HepG2 (cell line): ENCODE measurements around the gene JUND. TPM values are rescaled to one million over a fixed set of nuclear protein-coding genes. Genes with fewer than 3 reads are reported as not detected.

Source experiments
- BCL6 ChIP-seq: IDR thresholded peaks from 2 replicates; pipeline ENCODE4 v1.6.1; 2016; ENCODE audit warnings: missing genetic modification reagents, missing compliant biosample characterization
- FOSL2 ChIP-seq: sonication (generic); formaldehyde crosslinking; IDR thresholded peaks from 2 replicates; pipeline ENCODE4 v1.4.0; 2020; ENCODE audit warnings: missing genetic modification reagents
- MIER3 ChIP-seq: IDR thresholded peaks from 2 replicates; pipeline ENCODE4 v1.6.1; 2016; ENCODE audit warnings: missing compliant biosample characterization, borderline replicate concordance
- MLXIP ChIP-seq: sonication (generic); formaldehyde crosslinking; IDR thresholded peaks from 2 replicates; pipeline ENCODE4 v1.9.0; 2021; ENCODE audit warnings: missing genetic modification reagents, borderline replicate concordance
- MTA3 ChIP-seq: sonication (generic); formaldehyde crosslinking; IDR thresholded peaks from 2 replicates; pipeline ENCODE4 v1.4.0; 2020; ENCODE audit warnings: missing genetic modification reagents
- RFX5 ChIP-seq: IDR thresholded peaks from 2 replicates; pipeline ENCODE4 v1.6.1; 2011; ENCODE audit warnings: low read depth, low read length, improper control_type of control experiment
- ZBTB3 ChIP-seq: sonication (generic); formaldehyde crosslinking; IDR thresholded peaks from 2 replicates; pipeline ENCODE4 v1.4.0; 2020; ENCODE audit warnings: low read depth, mild to moderate bottlenecking, moderate library complexity, missing genetic modification reagents, borderline replicate concordance
- ZFX ChIP-seq: sonication (generic); formaldehyde crosslinking; IDR thresholded peaks from 2 replicates; pipeline ENCODE4 v1.4.0; 2020; ENCODE audit warnings: mild to moderate bottlenecking, low read depth, missing genetic modification reagents, moderate library complexity
- ZKSCAN1 ChIP-seq: fragments of 150-350 bp; IDR thresholded peaks from 2 replicates; pipeline ENCODE4 v1.6.1; 2014; ENCODE audit warnings: low read length
- ZNF350 ChIP-seq: sonication (generic); formaldehyde crosslinking; IDR thresholded peaks from 2 replicates; pipeline ENCODE4 v1.4.0; 2020; ENCODE audit warnings: mild to moderate bottlenecking, low read depth, missing genetic modification reagents, borderline replicate concordance
- ZNF362 ChIP-seq: sonication (generic); formaldehyde crosslinking; IDR thresholded peaks from 2 replicates; pipeline ENCODE4 v1.4.0; 2020; ENCODE audit warnings: missing genetic modification reagents, mild to moderate bottlenecking, borderline replicate concordance
- ZNF773 ChIP-seq: sonication (generic); formaldehyde crosslinking; IDR thresholded peaks from 2 replicates; pipeline ENCODE4 v1.4.0; 2020; ENCODE audit warnings: missing genetic modification reagents, borderline replicate concordance
- polyA plus RNA-seq, 8 experiments: library from polyadenylated mRNA; depleted of rRNA in 3 of 8; stranded (reverse) in 7 of 8; unstranded in 1 of 8; fragments of >200 nt; fragmentation: Illumina TruSeq in 4 of 8; extraction: Trizol in 4 of 8; gene quantifications; 2 replicates each; pipeline versions ENCODE4 v1.2.1 to v1.2.3, GENCODE V29; 2011 to 2016; ENCODE audit warnings: low read depth in 4 of 8, missing spikeins in 1 of 8, mixed read lengths in 1 of 8; ENCODE audit not compliant: insufficient read depth in 1 of 8
- total RNA-seq, 5 experiments: library from RNA; depleted of rRNA; stranded (reverse); fragments of >200 nt; fragmentation: Illumina TruSeq; extraction: Trizol; gene quantifications; 2 replicates each; pipeline ENCODE4 v1.2.3, GENCODE V29; 2016; ENCODE audit warnings: low read depth in 1 of 5
- TF ChIP-seq, protein P1 (sequence below): IDR thresholded peaks from 2 replicates; pipeline ENCODE4 v1.6.1; 2016; ENCODE audit warnings: low read depth, missing genetic modification reagents, missing compliant biosample characterization
- TF ChIP-seq, protein P2 (sequence below): sonication (generic); formaldehyde crosslinking; IDR thresholded peaks from 2 replicates; pipeline ENCODE4 v1.5.0; 2020; ENCODE audit warnings: missing genetic modification reagents

JUND gene
- total and polyA plus RNA-seq, 2 of the 13 experiments (the other 11 are each of a cell fraction or from before 2014, with no cell fraction given), result 41.2 to 59.8 TPM

- TF ChIP-seq, protein P1, sequence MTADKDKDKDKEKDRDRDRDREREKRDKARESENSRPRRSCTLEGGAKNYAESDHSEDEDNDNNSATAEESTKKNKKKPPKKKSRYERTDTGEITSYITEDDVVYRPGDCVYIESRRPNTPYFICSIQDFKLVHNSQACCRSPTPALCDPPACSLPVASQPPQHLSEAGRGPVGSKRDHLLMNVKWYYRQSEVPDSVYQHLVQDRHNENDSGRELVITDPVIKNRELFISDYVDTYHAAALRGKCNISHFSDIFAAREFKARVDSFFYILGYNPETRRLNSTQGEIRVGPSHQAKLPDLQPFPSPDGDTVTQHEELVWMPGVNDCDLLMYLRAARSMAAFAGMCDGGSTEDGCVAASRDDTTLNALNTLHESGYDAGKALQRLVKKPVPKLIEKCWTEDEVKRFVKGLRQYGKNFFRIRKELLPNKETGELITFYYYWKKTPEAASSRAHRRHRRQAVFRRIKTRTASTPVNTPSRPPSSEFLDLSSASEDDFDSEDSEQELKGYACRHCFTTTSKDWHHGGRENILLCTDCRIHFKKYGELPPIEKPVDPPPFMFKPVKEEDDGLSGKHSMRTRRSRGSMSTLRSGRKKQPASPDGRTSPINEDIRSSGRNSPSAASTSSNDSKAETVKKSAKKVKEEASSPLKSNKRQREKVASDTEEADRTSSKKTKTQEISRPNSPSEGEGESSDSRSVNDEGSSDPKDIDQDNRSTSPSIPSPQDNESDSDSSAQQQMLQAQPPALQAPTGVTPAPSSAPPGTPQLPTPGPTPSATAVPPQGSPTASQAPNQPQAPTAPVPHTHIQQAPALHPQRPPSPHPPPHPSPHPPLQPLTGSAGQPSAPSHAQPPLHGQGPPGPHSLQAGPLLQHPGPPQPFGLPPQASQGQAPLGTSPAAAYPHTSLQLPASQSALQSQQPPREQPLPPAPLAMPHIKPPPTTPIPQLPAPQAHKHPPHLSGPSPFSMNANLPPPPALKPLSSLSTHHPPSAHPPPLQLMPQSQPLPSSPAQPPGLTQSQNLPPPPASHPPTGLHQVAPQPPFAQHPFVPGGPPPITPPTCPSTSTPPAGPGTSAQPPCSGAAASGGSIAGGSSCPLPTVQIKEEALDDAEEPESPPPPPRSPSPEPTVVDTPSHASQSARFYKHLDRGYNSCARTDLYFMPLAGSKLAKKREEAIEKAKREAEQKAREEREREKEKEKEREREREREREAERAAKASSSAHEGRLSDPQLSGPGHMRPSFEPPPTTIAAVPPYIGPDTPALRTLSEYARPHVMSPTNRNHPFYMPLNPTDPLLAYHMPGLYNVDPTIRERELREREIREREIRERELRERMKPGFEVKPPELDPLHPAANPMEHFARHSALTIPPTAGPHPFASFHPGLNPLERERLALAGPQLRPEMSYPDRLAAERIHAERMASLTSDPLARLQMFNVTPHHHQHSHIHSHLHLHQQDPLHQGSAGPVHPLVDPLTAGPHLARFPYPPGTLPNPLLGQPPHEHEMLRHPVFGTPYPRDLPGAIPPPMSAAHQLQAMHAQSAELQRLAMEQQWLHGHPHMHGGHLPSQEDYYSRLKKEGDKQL (CRISPR knock-in tag), result 0 out of 2 replicates have a peak, but pooled peaks have one; percentile 12
- TF ChIP-seq ZFX (CRISPR knock-in tag), result peak; percentile 48; the same call in 1 of the 2 replicates
- peak; percentile 47; the same call in 1 of the 2 replicates for TF ChIP-seq RFX5
- 0 out of 2 replicates have a peak, but pooled peaks have one; percentile 6 for TF ChIP-seq BCL6
- no peak for TF ChIP-seq ZNF350
- 0 out of 2 replicates have a peak, but pooled peaks have one; percentile 24 for TF ChIP-seq FOSL2 (CRISPR knock-in tag)
- TF ChIP-seq, protein P2, sequence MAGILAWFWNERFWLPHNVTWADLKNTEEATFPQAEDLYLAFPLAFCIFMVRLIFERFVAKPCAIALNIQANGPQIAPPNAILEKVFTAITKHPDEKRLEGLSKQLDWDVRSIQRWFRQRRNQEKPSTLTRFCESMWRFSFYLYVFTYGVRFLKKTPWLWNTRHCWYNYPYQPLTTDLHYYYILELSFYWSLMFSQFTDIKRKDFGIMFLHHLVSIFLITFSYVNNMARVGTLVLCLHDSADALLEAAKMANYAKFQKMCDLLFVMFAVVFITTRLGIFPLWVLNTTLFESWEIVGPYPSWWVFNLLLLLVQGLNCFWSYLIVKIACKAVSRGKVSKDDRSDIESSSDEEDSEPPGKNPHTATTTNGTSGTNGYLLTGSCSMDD (CRISPR knock-in tag), result no peak
- TF ChIP-seq ZNF773 (CRISPR knock-in tag), result no peak
- no peak for TF ChIP-seq MTA3 (CRISPR knock-in tag)
- no peak for TF ChIP-seq MIER3
- no peak for TF ChIP-seq ZBTB3 (CRISPR knock-in tag)
- no peak for TF ChIP-seq ZNF362
- no peak for TF ChIP-seq MLXIP (CRISPR knock-in tag)
- TF ChIP-seq ZKSCAN1, result no peak
These were observed at the start of gene JUND (continued) for GRCh38 chr19:18281082-18282020.
